ENCODE measurements around the gene POLE3. TPM values are rescaled to one million over a fixed set of nuclear protein-coding genes. Genes with fewer than 3 reads are reported as not detected.

POLE3 gene
- total and polyA plus RNA-seq, 9 of the 15 experiments (the other 6 are each of a cell fraction or from before 2014, with no cell fraction given): 52.6 to 179 (median 110) TPM

DNA sequence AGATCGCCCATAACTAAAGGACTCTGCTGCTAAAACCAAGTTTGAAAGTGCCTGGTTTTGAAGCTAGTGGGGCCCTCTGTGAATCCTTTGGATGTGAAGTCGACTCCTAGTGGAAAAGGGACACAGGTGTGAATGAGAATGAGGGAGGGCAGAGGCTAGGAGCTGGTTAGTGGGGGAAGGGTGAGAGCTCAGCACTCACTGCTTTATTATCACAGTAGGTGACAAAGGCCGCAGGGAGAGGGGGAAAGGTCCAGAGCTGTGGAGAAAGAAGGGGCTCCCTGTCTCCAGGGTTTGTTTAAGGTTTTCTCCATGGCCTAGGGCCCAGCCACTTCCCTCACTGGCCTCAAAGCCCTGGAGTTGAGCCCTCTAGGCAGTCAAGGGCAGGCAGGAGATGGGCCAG is 37.2 kb downstream of the POLE3 start (continued):
- TF ChIP-seq CREB1 (IDR thresholded peaks at IDR 0.05) (no peak), CREB1 (CRISPR knock-in tag; IDR thresholded peaks at IDR 0.05) (no peak), SMARCA5 (IDR thresholded peaks at IDR 0.05) (no peak), ZNF586 (CRISPR knock-in tag; conservative IDR thresholded peaks at IDR 0.05) (no peak)

DNA sequence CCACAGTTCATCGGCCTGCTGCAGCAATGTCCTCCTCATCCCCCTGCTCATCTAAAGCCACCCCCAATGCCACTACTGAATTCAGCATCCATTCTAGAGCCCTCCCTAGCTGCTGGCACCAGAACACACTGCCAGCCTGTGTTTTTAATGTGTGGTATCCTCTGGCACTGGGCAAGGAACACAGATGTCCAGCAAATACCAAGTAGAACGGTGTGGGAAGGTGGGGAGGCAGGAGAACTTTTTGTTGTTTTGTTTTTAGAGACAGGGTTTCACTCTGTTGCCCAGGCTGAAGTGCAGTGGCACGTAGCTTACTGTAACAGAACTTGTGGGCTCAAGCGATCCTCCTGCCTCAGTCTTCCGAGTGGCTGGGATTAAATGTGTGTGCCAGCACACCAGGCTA is 38.4 kb downstream of the POLE3 start:
- Histone ChIP-seq H3K4me1 (replicated peaks in 1 of 2; ENCODE audit: control insufficient read depth in 2 of 2, insufficient read depth in 2 of 2, low read length in 2 of 2) (peaks cover 25 to 28% of the 10 kb centered on the region in 2 experiments), H3K27me3 (ENCODE audit: control insufficient read depth in 2 of 2, insufficient read depth in 2 of 2, low read length in 2 of 2) (no peaks in the 10 kb centered on the region), H3K79me2 (ENCODE audit: control insufficient read depth, insufficient read depth, low read length) (peaks cover 8% of the 10 kb centered on the region; the same call in 2 of the 3 replicates), H3K27ac (ENCODE audit: extremely low read depth, low read depth, low read length) (no peak overlapping the region), H3K4me3 (no peak overlapping the region), H3K9ac (ENCODE audit: insufficient read depth in 1 of 2, low read depth in 2 of 2, low read length in 2 of 2) (no peak overlapping the region), H3K9me3 (replicated peaks; ENCODE audit: control insufficient read depth, insufficient read depth, low read depth, low read length) (no peaks in the 10 kb centered on the region), H4K20me1 (replicated peaks; ENCODE audit: control insufficient read depth, insufficient read depth, low read length) (peaks cover 12% of the 10 kb centered on the region), H2AFZ (ENCODE audit: low read depth, low read length) (no peak overlapping the region), H3K9me1 (ENCODE audit: control insufficient read depth, insufficient read depth, low read length) (no peaks in the 10 kb centered on the region), H3K4me2 (ENCODE audit: insufficient read depth, low read length) (no peak overlapping the region), H3K36me3 (ENCODE audit: control insufficient read depth, insufficient read depth, low read length) (peaks cover 28% of the 10 kb centered on the region)
- in situ Hi-C loops (cut with MboI) (no loop called here), intact Hi-C loops (cut with micrococcal nuclease) (no loop called here)
- ATAC-seq (no peak), FAIRE-seq (no peak), DNase-seq (ENCODE audit: extremely low read depth in 1 of 4, low spot score in 3 of 4) (no peak)
- no peak for TF ChIP-seq ZBTB1 (CRISPR knock-in tag; IDR thresholded peaks at IDR 0.05; ENCODE audit: borderline replicate concordance, low read depth)
- no peak for TF ChIP-seq WHSC1 (IDR thresholded peaks at IDR 0.05; ENCODE audit: low read length)
- ChIA-PET CTCF (ENCODE audit: low intra/inter-chr PET ratio) (no interaction called here), POLR2A (interaction anchor here (1.6 kb wide), 1 partner anchor 15 kb away, joined by 3 read pairs; no protein-coding TSS in a partner anchor)
- no TSS peak for BruUV-seq (replicated peaks)
- 78% methylated on average over 5 of the region's 5 CpGs for WGBS (ENCODE audit: insufficient coverage, low coverage, missing lambda C conversion rate)
